Measurements from ENCODE around the gene CANX. TPM values are rescaled to one million over a fixed set of nuclear protein-coding genes. Genes with fewer than 3 reads are reported as not detected.
"Not testable (repeated sequence)": the region's sequence is repeated elsewhere in the genome, so short reads cannot be mapped to it uniquely, and the experiment has no call there.

The CANX gene
- total RNA-seq, 1 donor from 2014 or later: 403 TPM

DNA sequence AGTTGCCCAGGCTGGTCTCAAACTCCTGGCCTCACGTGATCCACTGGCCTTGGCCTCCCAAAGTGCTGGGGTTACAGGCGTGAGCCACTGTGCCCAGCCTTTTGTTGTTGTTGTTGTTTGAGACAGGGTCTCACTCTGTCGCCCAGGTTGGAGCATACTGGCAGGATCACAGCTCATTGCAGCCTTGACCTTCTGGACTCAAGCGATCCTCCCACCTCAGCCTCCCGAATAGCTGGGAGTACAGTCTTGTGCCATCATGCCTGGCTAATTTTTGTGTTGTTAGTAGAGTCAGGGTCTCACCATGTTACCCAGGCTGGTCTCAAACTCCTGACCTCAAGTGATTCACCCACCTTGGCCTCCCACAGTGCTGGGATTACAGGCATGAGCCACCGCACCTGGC is 37.1 kb upstream of the CANX start:
- not testable (repeated sequence) for H3K4me1 Mint-ChIP-seq; H3K9me3 ChIP-seq (ENCODE audit: low read depth); H3K4me3 ChIP-seq; H3K9ac ChIP-seq; H3F3A ChIP-seq (ENCODE audit: low read depth); H3K79me2 ChIP-seq (ENCODE audit: low read depth); DNase-seq (ENCODE audit: low spot score); H3K36me3 ChIP-seq; H2AFZ ChIP-seq (replicated peaks); H4K20me1 ChIP-seq (ENCODE audit: low read depth); H3K27me3 ChIP-seq; H3K36me3 Mint-ChIP-seq; H3K9me3 Mint-ChIP-seq; H3K4me1 ChIP-seq; H3K27ac ChIP-seq; H3K4me3 Mint-ChIP-seq; H3K4me2 ChIP-seq; H3K27ac Mint-ChIP-seq; H3K27me3 Mint-ChIP-seq (ENCODE audit: insufficient read depth, low read depth)

DNA sequence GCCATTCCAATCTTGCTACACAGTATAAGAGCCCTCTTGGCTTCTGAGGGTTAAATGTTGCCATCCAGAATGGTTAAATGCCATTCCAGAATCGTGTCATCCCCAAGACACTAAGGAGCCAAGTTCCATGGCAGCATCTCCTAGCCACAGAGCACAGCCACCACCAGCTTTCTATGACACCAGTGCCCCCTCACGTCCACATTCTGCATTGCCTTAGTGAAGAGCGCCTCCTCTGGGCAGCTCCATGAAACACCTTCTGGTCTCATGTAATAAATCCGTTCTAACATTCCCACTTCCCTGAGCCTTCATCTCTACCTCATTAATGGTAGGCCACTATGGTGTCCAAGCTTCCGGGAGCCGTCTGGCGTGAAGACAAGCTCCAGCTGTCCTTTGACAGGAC is 30.4 kb upstream of the CANX start:
- Histone ChIP-seq H3K4me2 (no peak overlapping the region), H3K36me3 (no peaks in the 10 kb centered on the region), H3K4me1 (no peaks in the 10 kb centered on the region), H3K27ac (no peak overlapping the region), H3K4me3 (no peak overlapping the region), H4K20me1 (ENCODE audit: low read depth) (peaks cover 5% of the 10 kb centered on the region), H3K79me2 (ENCODE audit: low read depth) (no peaks in the 10 kb centered on the region), H2AFZ (replicated peaks) (no peak overlapping the region), H3F3A (ENCODE audit: low read depth) (no peaks in the 10 kb centered on the region), H3K27me3 (no peaks in the 10 kb centered on the region), H3K9me3 (ENCODE audit: low read depth) (no peaks in the 10 kb centered on the region), H3K9ac (no peak overlapping the region)
- Mint-ChIP-seq H3K36me3 (peaks cover 2% of the 10 kb centered on the region), H3K27ac (no peak overlapping the region), H3K27me3 (ENCODE audit: insufficient read depth, low read depth) (peaks cover 6% of the 10 kb centered on the region), H3K4me3 (no peak overlapping the region), H3K9me3 (no peaks in the 10 kb centered on the region), H3K4me1 (peaks cover 8% of the 10 kb centered on the region)
- peak; percentile 87 for DNase-seq (ENCODE audit: low spot score)
- no peak for TF ChIP-seq EZH2phosphoT487 (IDR thresholded peaks at IDR 0.05)
- TF ChIP-seq, protein P1, sequence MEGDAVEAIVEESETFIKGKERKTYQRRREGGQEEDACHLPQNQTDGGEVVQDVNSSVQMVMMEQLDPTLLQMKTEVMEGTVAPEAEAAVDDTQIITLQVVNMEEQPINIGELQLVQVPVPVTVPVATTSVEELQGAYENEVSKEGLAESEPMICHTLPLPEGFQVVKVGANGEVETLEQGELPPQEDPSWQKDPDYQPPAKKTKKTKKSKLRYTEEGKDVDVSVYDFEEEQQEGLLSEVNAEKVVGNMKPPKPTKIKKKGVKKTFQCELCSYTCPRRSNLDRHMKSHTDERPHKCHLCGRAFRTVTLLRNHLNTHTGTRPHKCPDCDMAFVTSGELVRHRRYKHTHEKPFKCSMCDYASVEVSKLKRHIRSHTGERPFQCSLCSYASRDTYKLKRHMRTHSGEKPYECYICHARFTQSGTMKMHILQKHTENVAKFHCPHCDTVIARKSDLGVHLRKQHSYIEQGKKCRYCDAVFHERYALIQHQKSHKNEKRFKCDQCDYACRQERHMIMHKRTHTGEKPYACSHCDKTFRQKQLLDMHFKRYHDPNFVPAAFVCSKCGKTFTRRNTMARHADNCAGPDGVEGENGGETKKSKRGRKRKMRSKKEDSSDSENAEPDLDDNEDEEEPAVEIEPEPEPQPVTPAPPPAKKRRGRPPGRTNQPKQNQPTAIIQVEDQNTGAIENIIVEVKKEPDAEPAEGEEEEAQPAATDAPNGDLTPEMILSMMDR (IDR thresholded peaks at IDR 0.05): peak; percentile 99

DNA sequence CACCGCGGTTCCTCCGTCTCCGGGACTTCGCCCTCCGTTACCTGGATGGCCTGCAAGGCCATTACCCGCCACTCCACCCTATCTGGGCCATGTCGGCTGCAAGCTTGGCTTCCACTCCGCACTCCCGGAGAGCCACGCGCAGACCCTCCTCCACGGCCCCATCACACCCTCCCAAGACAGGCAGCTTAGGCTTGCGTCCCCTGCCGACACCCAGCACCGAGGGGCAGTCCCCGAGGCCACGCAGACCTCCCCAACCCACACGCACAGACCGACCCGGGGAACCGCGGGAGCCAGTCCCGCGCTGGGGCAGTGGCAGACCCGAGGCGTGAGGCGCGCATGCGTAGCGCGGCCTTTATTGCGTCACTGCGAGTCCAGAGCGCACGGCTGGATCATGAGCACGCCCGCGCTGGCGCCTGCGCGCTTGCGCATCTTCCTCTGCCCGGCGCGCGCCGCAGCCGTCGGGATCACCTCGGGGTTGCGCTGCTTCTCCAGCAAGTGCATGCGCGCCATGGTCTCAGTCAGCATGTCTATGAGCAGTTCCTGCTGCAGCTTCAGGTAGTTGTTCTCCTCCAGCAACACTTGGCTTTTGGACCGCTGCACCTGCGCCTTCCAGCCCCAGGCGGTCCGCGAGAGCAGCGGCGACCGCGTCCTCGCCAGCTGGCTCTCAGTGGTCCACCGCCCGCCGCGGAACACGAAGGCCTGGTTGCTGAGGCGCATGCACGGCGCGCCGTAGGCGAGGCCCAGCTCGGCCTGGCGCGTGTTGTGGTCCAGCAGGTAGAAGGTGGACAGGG is 20.3 kb upstream of the CANX start:
- no peaks in the 10 kb centered on the region for H3K27me3 ChIP-seq
- H3K27me3 Mint-ChIP-seq (ENCODE audit: insufficient read depth, low read depth): peaks cover 12% of the 10 kb centered on the region
- H3K4me3 ChIP-seq: peak overlapping the region; percentile 63
- peaks cover 23% of the 10 kb centered on the region for H3K4me1 Mint-ChIP-seq
- no peaks in the 10 kb centered on the region for H4K20me1 ChIP-seq (ENCODE audit: low read depth)
- H3K9ac ChIP-seq: peak overlapping the region; percentile 38
- peaks cover 18% of the 10 kb centered on the region for H3K79me2 ChIP-seq (ENCODE audit: low read depth)
- peak overlapping the region; percentile 96 for H3K4me3 Mint-ChIP-seq
- DNase-seq (ENCODE audit: low spot score): peak; percentile 98
- TF ChIP-seq, protein P1 (IDR thresholded peaks at IDR 0.05): no peak
- TF ChIP-seq EZH2phosphoT487 (IDR thresholded peaks at IDR 0.05) (no peak), EZH2 (IDR thresholded peaks at IDR 0.05) (no peak)
- no peak overlapping the region for H3K27ac ChIP-seq
- H3K36me3 ChIP-seq: no peaks in the 10 kb centered on the region
- H3F3A ChIP-seq (ENCODE audit: low read depth): peaks cover 20% of the 10 kb centered on the region
- no peaks in the 10 kb centered on the region for H3K9me3 ChIP-seq (ENCODE audit: low read depth)
- peak overlapping the region; percentile 95 for H3K27ac Mint-ChIP-seq
- peak overlapping the region; percentile 69 for H2AFZ ChIP-seq (replicated peaks)
- no peaks in the 10 kb centered on the region for H3K4me1 ChIP-seq
- H3K36me3 Mint-ChIP-seq: peaks cover 9% of the 10 kb centered on the region
- peak overlapping the region; percentile 85 for H3K4me2 ChIP-seq
- H3K9me3 Mint-ChIP-seq: peaks cover 7% of the 10 kb centered on the region

DNA sequence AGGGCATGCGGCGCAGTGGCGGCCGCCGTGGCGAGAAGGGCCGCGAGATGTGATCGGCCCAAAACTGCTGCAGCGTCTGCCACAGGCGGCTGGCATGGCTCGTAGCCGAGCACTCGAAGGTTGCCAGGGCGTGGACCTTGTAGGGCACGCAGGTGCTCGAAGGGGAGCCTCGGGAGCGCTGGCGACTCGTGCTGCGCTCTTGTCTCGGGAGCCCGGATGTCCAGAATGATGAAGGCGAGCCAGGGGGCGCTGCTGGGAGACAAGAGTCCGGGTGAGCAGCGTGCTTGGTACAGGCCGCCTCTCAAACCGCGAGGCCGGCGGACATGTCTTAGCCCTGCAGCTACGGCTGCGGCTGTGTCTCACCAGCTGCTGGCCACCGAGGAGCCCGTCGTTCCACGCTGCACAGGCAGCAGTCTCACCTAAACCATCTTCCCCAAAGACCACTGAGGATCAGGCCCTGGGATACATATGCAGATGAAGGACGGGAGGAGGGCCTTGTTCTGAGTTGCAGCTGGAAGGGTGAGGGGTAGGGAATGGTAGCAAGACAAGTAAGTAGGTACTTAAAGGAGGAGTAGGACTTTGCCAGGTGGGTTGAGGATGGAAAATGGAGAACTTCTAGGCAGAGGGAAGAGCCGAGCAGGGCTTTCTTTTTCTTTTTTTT is 19.6 kb upstream of the CANX start:
- peaks cover 20% of the 10 kb centered on the region for H3F3A ChIP-seq (ENCODE audit: low read depth)
- H3K4me3 ChIP-seq: peak overlapping the region; percentile 63
- peaks cover 18% of the 10 kb centered on the region for H3K79me2 ChIP-seq (ENCODE audit: low read depth)
- Mint-ChIP-seq H3K27me3 (ENCODE audit: insufficient read depth, low read depth) (peaks cover 12% of the 10 kb centered on the region), H3K27ac (no peak overlapping the region), H3K9me3 (peaks cover 7% of the 10 kb centered on the region), H3K4me1 (peaks cover 23% of the 10 kb centered on the region), H3K36me3 (peaks cover 9% of the 10 kb centered on the region), H3K4me3 (peak overlapping the region; percentile 73)
- no peaks in the 10 kb centered on the region for H4K20me1 ChIP-seq (ENCODE audit: low read depth)
- no peak overlapping the region for H3K9ac ChIP-seq
- H2AFZ ChIP-seq (replicated peaks): peak overlapping the region; percentile 69
- no peaks in the 10 kb centered on the region for H3K9me3 ChIP-seq (ENCODE audit: low read depth)
- H3K4me1 ChIP-seq: no peaks in the 10 kb centered on the region
- H3K4me2 ChIP-seq: peak overlapping the region; percentile 85
- no peaks in the 10 kb centered on the region for H3K36me3 ChIP-seq
- TF ChIP-seq, protein P1 (IDR thresholded peaks at IDR 0.05): peak; percentile 32
- no peak for TF ChIP-seq EZH2 (IDR thresholded peaks at IDR 0.05)
- DNase-seq (ENCODE audit: low spot score): peak; percentile 72
- H3K27ac ChIP-seq: no peak overlapping the region
- no peaks in the 10 kb centered on the region for H3K27me3 ChIP-seq
